DOHH2 (cell line): ENCODE data around the gene CDKL5.

Experiments
- H3F3A ChIP-seq: fragments of 200-600 bp; sonication (generic), shearing (Covaris generic); 2 replicates; pipeline ENCODE4 v1.6.0; 2016; ENCODE audit warnings: antibody characterized with exemption, mild to moderate bottlenecking; ENCODE audit not compliant: control insufficient read depth, insufficient read depth
- H3K27ac ChIP-seq: fragments of 200-600 bp; sonication (generic); 2 replicates; pipeline ENCODE4 v1.5.1; 2014; ENCODE audit warnings: low read depth, mild to moderate bottlenecking, low read length, moderate library complexity
- H3K27me3 ChIP-seq: fragments of 200-600 bp; sonication (generic); 2 replicates; pipeline ENCODE4 v1.6.1; 2014; ENCODE audit warnings: mild to moderate bottlenecking, low read length, mixed read lengths; ENCODE audit not compliant: control insufficient read depth
- H3K36me3 ChIP-seq: fragments of 200-600 bp; sonication (generic); 2 replicates; pipeline ENCODE4 v1.6.1; 2014; ENCODE audit warnings: mild to moderate bottlenecking, low read length, moderate library complexity, mixed read lengths; ENCODE audit not compliant: control insufficient read depth
- H3K4me1 ChIP-seq: fragments of 200-600 bp; sonication (generic); 2 replicates; pipeline ENCODE4 v1.6.1; 2014; ENCODE audit warnings: mild to moderate bottlenecking, low read length, mixed read lengths; ENCODE audit not compliant: control insufficient read depth
- H3K4me2 ChIP-seq: fragments of 200-600 bp; sonication (generic); 2 replicates; pipeline ENCODE4 v1.6.0; 2014; ENCODE audit warnings: mild to moderate bottlenecking, low read length, moderate library complexity
- H3K4me3 ChIP-seq: fragments of 200-600 bp; sonication (generic); 2 replicates; pipeline ENCODE4 v1.5.1; 2014; ENCODE audit warnings: mild to moderate bottlenecking, low read length, mixed read lengths
- H3K79me2 ChIP-seq: fragments of 200-600 bp; sonication (generic); 2 replicates; pipeline ENCODE4 v1.6.1; 2014; ENCODE audit warnings: mild to moderate bottlenecking, low read length, mixed read lengths; ENCODE audit not compliant: control insufficient read depth
- H3K9me2 ChIP-seq: fragments of 200-600 bp; sonication (generic); replicated peaks from 2 replicates; pipeline ENCODE4 v1.6.1; 2014; ENCODE audit warnings: mild to moderate bottlenecking, low read length, mixed read lengths; ENCODE audit not compliant: control insufficient read depth
- H3K9me3 ChIP-seq: fragments of 200-600 bp; sonication (generic); 2 replicates; pipeline ENCODE4 v1.6.1; 2014; ENCODE audit warnings: antibody characterized with exemption, low read length, mixed read lengths; ENCODE audit not compliant: control insufficient read depth, insufficient read depth
- H4K20me1 ChIP-seq: fragments of 200-600 bp; sonication (generic); 2 replicates; pipeline ENCODE4 v1.6.0; 2014; ENCODE audit warnings: low read depth, mild to moderate bottlenecking, antibody characterized with exemption, low read length, moderate library complexity; ENCODE audit not compliant: control insufficient read depth, insufficient read depth
- EZH2phosphoT487 ChIP-seq: fragments of 200-600 bp; sonication (generic); IDR thresholded peaks from 2 replicates; pipeline ENCODE4 v1.6.1; 2017; ENCODE audit warnings: borderline replicate concordance, mild to moderate bottlenecking, antibody characterized with exemption, low read length, moderate library complexity, mixed read lengths
- TF ChIP-seq, protein P1 (sequence below): fragments of 200-600 bp; sonication (generic); IDR thresholded peaks from one replicate; pipeline ENCODE4 v1.5.1; 2014; ENCODE audit warnings: antibody characterized with exemption, mild to moderate bottlenecking, low read depth, low read length; ENCODE audit not compliant: poor library complexity, severe bottlenecking

CDKL5 gene

DNA sequence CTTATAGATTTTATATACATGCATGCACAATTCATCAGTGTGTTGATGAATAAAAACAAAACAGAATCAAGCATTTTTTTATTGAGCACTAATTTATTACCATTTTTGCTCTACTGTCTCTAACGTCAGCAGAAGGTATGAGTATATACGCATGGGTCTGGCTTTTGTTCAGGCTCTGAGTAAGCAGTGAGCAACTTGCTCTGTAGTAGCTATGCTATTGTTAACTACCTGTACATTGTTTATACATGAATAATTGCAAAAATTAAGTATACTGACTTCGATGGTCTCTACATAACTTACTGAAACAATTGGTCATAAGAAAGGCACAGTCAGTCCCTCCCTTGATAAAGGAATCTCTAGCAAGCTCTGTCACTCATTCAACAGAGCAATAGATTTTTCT lies 123.6 kb downstream of the CDKL5 start:
- TF ChIP-seq, protein P1, sequence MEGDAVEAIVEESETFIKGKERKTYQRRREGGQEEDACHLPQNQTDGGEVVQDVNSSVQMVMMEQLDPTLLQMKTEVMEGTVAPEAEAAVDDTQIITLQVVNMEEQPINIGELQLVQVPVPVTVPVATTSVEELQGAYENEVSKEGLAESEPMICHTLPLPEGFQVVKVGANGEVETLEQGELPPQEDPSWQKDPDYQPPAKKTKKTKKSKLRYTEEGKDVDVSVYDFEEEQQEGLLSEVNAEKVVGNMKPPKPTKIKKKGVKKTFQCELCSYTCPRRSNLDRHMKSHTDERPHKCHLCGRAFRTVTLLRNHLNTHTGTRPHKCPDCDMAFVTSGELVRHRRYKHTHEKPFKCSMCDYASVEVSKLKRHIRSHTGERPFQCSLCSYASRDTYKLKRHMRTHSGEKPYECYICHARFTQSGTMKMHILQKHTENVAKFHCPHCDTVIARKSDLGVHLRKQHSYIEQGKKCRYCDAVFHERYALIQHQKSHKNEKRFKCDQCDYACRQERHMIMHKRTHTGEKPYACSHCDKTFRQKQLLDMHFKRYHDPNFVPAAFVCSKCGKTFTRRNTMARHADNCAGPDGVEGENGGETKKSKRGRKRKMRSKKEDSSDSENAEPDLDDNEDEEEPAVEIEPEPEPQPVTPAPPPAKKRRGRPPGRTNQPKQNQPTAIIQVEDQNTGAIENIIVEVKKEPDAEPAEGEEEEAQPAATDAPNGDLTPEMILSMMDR, result no peak
- no peak for TF ChIP-seq EZH2phosphoT487
- no peak overlapping the region for H3K27ac ChIP-seq
- H3K4me3 ChIP-seq, result no peak overlapping the region
- H3F3A ChIP-seq, result no peaks in the 10 kb centered on the region
- H3K4me2 ChIP-seq, result no peak overlapping the region
- no peaks in the 10 kb centered on the region for H3K27me3 ChIP-seq
- H3K79me2 ChIP-seq, result no peaks in the 10 kb centered on the region
- no peaks in the 10 kb centered on the region for H4K20me1 ChIP-seq
- no peaks in the 10 kb centered on the region for H3K9me3 ChIP-seq
- no peaks in the 10 kb centered on the region for H3K36me3 ChIP-seq
- H3K4me1 ChIP-seq, result no peaks in the 10 kb centered on the region
- no peaks in the 10 kb centered on the region for H3K9me2 ChIP-seq

DNA sequence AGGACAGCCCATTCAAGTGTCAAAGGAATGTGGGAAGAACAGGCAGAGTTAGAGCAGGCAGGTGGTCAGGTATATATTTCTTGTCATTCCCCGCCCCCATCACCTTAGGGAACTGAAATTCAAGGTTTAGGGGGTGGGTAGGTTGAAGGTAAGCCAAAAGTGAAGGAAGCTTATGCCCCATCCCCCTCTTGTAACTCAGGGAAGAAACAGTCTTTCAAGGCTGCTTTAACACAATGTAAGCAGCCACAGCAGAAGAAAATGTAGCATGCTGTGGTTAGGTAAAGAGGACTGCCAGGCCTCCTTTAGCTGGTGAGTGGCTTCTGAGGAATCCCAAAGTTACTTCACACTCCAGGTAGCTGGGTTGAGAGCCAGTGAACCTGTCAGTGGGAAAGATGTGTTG lies 124.2 kb downstream of the CDKL5 start:
- Histone ChIP-seq H3K9me2 (no peaks in the 10 kb centered on the region), H3K9me3 (no peaks in the 10 kb centered on the region), H3K4me2 (no peak overlapping the region), H3K36me3 (no peaks in the 10 kb centered on the region), H3K27me3 (no peaks in the 10 kb centered on the region), H3K27ac (no peak overlapping the region), H4K20me1 (no peaks in the 10 kb centered on the region), H3K79me2 (no peaks in the 10 kb centered on the region), H3F3A (no peaks in the 10 kb centered on the region), H3K4me3 (no peak overlapping the region), H3K4me1 (no peaks in the 10 kb centered on the region)
- TF ChIP-seq EZH2phosphoT487, result no peak
- TF ChIP-seq, protein P1, result no peak

DNA sequence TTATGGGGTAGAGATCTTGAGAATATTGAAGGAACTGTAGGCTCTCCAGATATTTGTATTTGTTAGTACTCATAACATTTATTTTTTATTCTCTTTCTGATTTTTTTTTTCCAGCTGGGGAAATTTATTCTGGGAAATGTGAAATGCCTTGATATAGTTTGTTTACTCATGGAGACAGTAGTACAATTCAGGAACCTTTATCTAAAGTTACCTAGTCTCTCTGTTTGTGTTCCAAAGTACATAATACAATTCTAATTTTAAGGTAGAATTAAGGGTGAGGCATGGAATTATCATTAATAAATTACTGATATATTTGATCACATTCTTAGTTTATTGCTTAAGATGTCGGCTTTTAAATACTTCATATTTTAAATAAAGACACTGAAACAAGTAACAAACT lies 132.5 kb downstream of the CDKL5 start:
- no peaks in the 10 kb centered on the region for H3K4me1 ChIP-seq
- TF ChIP-seq EZH2phosphoT487, result no peak
- TF ChIP-seq, protein P1, result no peak
- H3K9me3 ChIP-seq, result no peaks in the 10 kb centered on the region
- no peaks in the 10 kb centered on the region for H3K27me3 ChIP-seq
- H3F3A ChIP-seq, result no peaks in the 10 kb centered on the region
- no peak overlapping the region for H3K4me3 ChIP-seq
- no peak overlapping the region for H3K4me2 ChIP-seq
- H3K9me2 ChIP-seq, result no peaks in the 10 kb centered on the region
- no peaks in the 10 kb centered on the region for H3K79me2 ChIP-seq
- H4K20me1 ChIP-seq, result no peaks in the 10 kb centered on the region
- H3K27ac ChIP-seq, result no peak overlapping the region
- H3K36me3 ChIP-seq, result no peaks in the 10 kb centered on the region

DNA sequence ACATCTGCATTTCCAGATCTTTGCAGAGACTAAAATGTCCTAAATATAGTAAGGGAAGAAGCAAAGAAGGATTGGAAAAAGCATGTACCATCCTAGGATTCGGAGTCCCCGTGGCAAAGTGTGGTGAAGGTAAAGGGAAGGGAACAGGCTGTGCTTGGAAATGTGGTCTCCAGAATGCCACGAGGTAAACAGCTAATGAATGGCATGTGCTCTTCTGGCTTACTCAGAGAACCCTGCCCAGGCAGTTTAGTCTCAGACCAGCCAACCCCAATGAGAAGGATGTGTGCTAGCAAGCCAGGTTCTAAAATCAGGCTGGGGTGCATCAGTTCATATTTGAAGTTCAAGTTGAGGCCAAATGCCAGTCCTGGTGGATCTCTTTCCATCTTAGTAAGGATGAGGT lies 133.4 kb downstream of the CDKL5 start:
- no peaks in the 10 kb centered on the region for H3K79me2 ChIP-seq
- H3K36me3 ChIP-seq, result no peaks in the 10 kb centered on the region
- no peaks in the 10 kb centered on the region for H4K20me1 ChIP-seq
- no peaks in the 10 kb centered on the region for H3F3A ChIP-seq
- no peaks in the 10 kb centered on the region for H3K9me2 ChIP-seq
- H3K4me1 ChIP-seq, result no peaks in the 10 kb centered on the region
- H3K9me3 ChIP-seq, result no peaks in the 10 kb centered on the region
- H3K27ac ChIP-seq, result no peak overlapping the region
- H3K27me3 ChIP-seq, result no peaks in the 10 kb centered on the region
- no peak overlapping the region for H3K4me2 ChIP-seq
- no peak for TF ChIP-seq EZH2phosphoT487
- TF ChIP-seq, protein P1, result no peak
- H3K4me3 ChIP-seq, result no peak overlapping the region
